GM21737 (cell line): ENCODE measurements around the gene RIMS4.

ENCODE experiments used
- ATAC-seq: cut with Tn5 transposase; IDR thresholded peaks from one replicate; pipeline ENCODE4 v1.9.1; 2021; ENCODE audit warnings: mild to moderate bottlenecking, moderate library complexity; ENCODE audit not compliant: unreplicated experiment

The RIMS4 gene

GRCh38 chr20:44723391-44723790 is 87.0 kb downstream of the RIMS4 start:
- ATAC-seq = no peak

- ATAC-seq = no peak
These were observed 87.4 kb downstream of the RIMS4 start for GRCh38 chr20:44722990-44723389.

GRCh38 chr20:44721785-44722054 is 88.6 kb downstream of the RIMS4 start:
- no peak for ATAC-seq

GRCh38 chr20:44720997-44721784 is 89.2 kb downstream of the RIMS4 start:
- no peak for ATAC-seq

GRCh38 chr20:44720621-44720996 is 89.7 kb downstream of the RIMS4 start:
- no peak for ATAC-seq

GRCh38 chr20:44719841-44720240 is 90.5 kb downstream of the RIMS4 start:
- no peak for ATAC-seq

- ATAC-seq = no peak
These were observed 92.4 kb downstream of the RIMS4 start for GRCh38 chr20:44717986-44718385.

GRCh38 chr20:44716309-44717106 is 93.8 kb downstream of the RIMS4 start:
- ATAC-seq = no peak

- no peak for ATAC-seq
These were observed 94.6 kb downstream of the RIMS4 start for GRCh38 chr20:44715499-44716308.

- no peak for ATAC-seq
These were observed 95.4 kb downstream of the RIMS4 start, which contains the start of gene CCN5 for GRCh38 chr20:44714701-44715498. TSS of gene CCN5 (plus strand) at chr20:44715369. CDS start at chr20:44715391, 22 bp downstream.

- no peak for ATAC-seq
These were observed 96.1 kb downstream of the RIMS4 start for GRCh38 chr20:44714102-44714700.

- no peak for ATAC-seq
These were observed 99.1 kb downstream of the RIMS4 start for GRCh38 chr20:44711237-44711636.

GRCh38 chr20:44709797-44710196 is 100.5 kb downstream of the RIMS4 start:
- ATAC-seq = no peak

GRCh38 chr20:44709380-44709779 is 101.0 kb downstream of the RIMS4 start:
- ATAC-seq = no peak

- no peak for ATAC-seq
These were observed 103.2 kb downstream of the RIMS4 start for GRCh38 chr20:44707018-44707579.

- ATAC-seq = no peak
These were observed 103.9 kb downstream of the RIMS4 start for GRCh38 chr20:44706301-44707017.

- ATAC-seq = no peak
These were observed 104.8 kb downstream of the RIMS4 start for GRCh38 chr20:44705364-44706094.

GRCh38 chr20:44704551-44704971 is 105.8 kb downstream of the RIMS4 start:
- no peak for ATAC-seq
